HEK293 (cell line): ENCODE results near the gene STAG3.
"Not testable (repeated sequence)": the region's sequence is repeated elsewhere in the genome, so short reads cannot be mapped to it uniquely, and the experiment has no call there.

Experiments used
- CTCF ChIA-PET: fragments of 350-600 bp; formaldehyde crosslinking; extraction: SDS; loops from one replicate; lab custom pipeline; 2021; ENCODE audit warnings: antibody characterized with exemption; lab: Yijun Ruan, JAX
- POLR2A ChIA-PET: fragments of 300-600 bp; formaldehyde crosslinking; extraction: SDS; loops from one replicate; lab custom pipeline; 2020; ENCODE audit warnings: antibody characterized with exemption, inconsistent platforms; lab: Yijun Ruan, JAX
- H3K27ac ChIP-seq: fragments of 200-500 bp; sonication (Bioruptor generic); 2 replicates; pipeline ENCODE4 v1.5.1; 2014; ENCODE audit warnings: low read depth, low read length, control low read depth, inconsistent platforms; ENCODE audit errors: extremely low read depth
- H3K36me3 ChIP-seq, 2 experiments: fragments of 200-500 bp in 1 of 2; sonication (Bioruptor generic) in 1 of 2; 1 replicate in 1 of 2; 2 replicates in 1 of 2; pipeline ENCODE4 v1.5.1; 2014 to 2017; ENCODE audit warnings: inconsistent platforms in 2 of 2, low read length in 2 of 2; ENCODE audit not compliant: control insufficient read depth in 2 of 2, insufficient read depth in 1 of 2
- H3K4me1 ChIP-seq: fragments of 200-500 bp; sonication (Bioruptor generic); 2 replicates; pipeline ENCODE4 v1.5.1; 2014; ENCODE audit warnings: mild to moderate bottlenecking, low read length, inconsistent platforms; ENCODE audit not compliant: control insufficient read depth, insufficient read depth
- H3K4me3 ChIP-seq: 2 replicates; pipeline ENCODE4 v1.5.1; 2011; ENCODE audit warnings: low read depth, mild to moderate bottlenecking, control low read depth, low read length, moderate library complexity
- H3K9me3 ChIP-seq: fragments of 200-500 bp; sonication (Bioruptor generic); 2 replicates; pipeline ENCODE4 v1.5.1; 2014; ENCODE audit warnings: low read depth, low read length, inconsistent platforms; ENCODE audit not compliant: control insufficient read depth, insufficient read depth
- BCL11A ChIP-seq: fragments of 450-650 bp; formaldehyde crosslinking; IDR thresholded peaks from 2 replicates; pipeline ENCODE4 v1.5.1; 2016; ENCODE audit warnings: low read depth, missing biosample characterization, missing genetic modification characterization
- MEIS1 ChIP-seq: sonication (generic); formaldehyde crosslinking; IDR thresholded peaks from 2 replicates; pipeline ENCODE4 v1.8.1; 2022; ENCODE audit warnings: missing genetic modification reagents, mild to moderate bottlenecking, borderline replicate concordance
- OSR2 ChIP-seq: fragments of 450-650 bp; formaldehyde crosslinking; IDR thresholded peaks from 2 replicates; pipeline ENCODE4 v1.5.1; 2016; ENCODE audit warnings: missing biosample characterization, missing genetic modification characterization
- PRDM1 ChIP-seq: fragments of 450-650 bp; formaldehyde crosslinking; IDR thresholded peaks from 2 replicates; pipeline ENCODE4; 2016; ENCODE audit warnings: missing biosample characterization, missing genetic modification characterization
- ZFHX2 ChIP-seq: fragments of 450-650 bp; formaldehyde crosslinking; conservative IDR thresholded peaks from 2 replicates; pipeline ENCODE4 v1.5.1; 2016; ENCODE audit warnings: missing biosample characterization, missing genetic modification characterization
- ZFP69B ChIP-seq: fragments of 450-650 bp; formaldehyde crosslinking; IDR thresholded peaks from 2 replicates; pipeline ENCODE4 v1.5.1; 2016; ENCODE audit warnings: missing biosample characterization, missing genetic modification characterization
- ZNF10 ChIP-seq: fragments of 450-650 bp; formaldehyde crosslinking; IDR thresholded peaks from 2 replicates; pipeline ENCODE4 v1.5.1; 2017; ENCODE audit warnings: missing biosample characterization, missing genetic modification characterization
- ZNF121 ChIP-seq: fragments of 450-650 bp; formaldehyde crosslinking; IDR thresholded peaks from 2 replicates; pipeline ENCODE4 v1.5.1; 2016; ENCODE audit warnings: missing biosample characterization, missing genetic modification characterization
- ZNF138 ChIP-seq: fragments of 450-650 bp; formaldehyde crosslinking; IDR thresholded peaks from 2 replicates; pipeline ENCODE4 v1.5.1; 2016; ENCODE audit warnings: missing biosample characterization, missing genetic modification characterization, borderline replicate concordance
- ZNF174 ChIP-seq: fragments of 450-650 bp; formaldehyde crosslinking; IDR thresholded peaks from 2 replicates; pipeline ENCODE4 v1.5.0; 2017; ENCODE audit warnings: missing biosample characterization, mild to moderate bottlenecking, missing genetic modification characterization
- ZNF2 ChIP-seq: fragments of 450-650 bp; formaldehyde crosslinking; IDR thresholded peaks from 2 replicates; pipeline ENCODE4 v1.5.1; 2016; ENCODE audit warnings: missing biosample characterization, missing genetic modification characterization
- ZNF221 ChIP-seq: fragments of 450-650 bp; formaldehyde crosslinking; IDR thresholded peaks from 2 replicates; pipeline ENCODE4 v1.5.1; 2017; ENCODE audit warnings: missing biosample characterization, missing genetic modification characterization, borderline replicate concordance
- ZNF239 ChIP-seq: fragments of 450-650 bp; formaldehyde crosslinking; IDR thresholded peaks from 2 replicates; pipeline ENCODE4 v1.5.1; 2016; ENCODE audit warnings: missing biosample characterization, missing genetic modification characterization
- ZNF596 ChIP-seq: fragments of 450-650 bp; IDR thresholded peaks from 2 replicates; pipeline ENCODE4 v1.5.0; 2018; ENCODE audit warnings: missing biosample characterization, mild to moderate bottlenecking, missing genetic modification characterization, moderate library complexity
- ZNF629 ChIP-seq: fragments of 450-650 bp; formaldehyde crosslinking; IDR thresholded peaks from 2 replicates; pipeline ENCODE4 v1.5.1; 2017; ENCODE audit warnings: missing biosample characterization, missing genetic modification characterization
- ZNF707 ChIP-seq: fragments of 450-650 bp; formaldehyde crosslinking; IDR thresholded peaks from 2 replicates; pipeline ENCODE4 v1.5.1; 2016; ENCODE audit warnings: missing biosample characterization, missing genetic modification characterization
- TF ChIP-seq, protein P1 (sequence below): fragments of 450-650 bp; formaldehyde crosslinking; IDR thresholded peaks from 2 replicates; pipeline ENCODE4 v1.5.1; 2016; ENCODE audit warnings: missing biosample characterization, missing genetic modification characterization
- TF ChIP-seq, protein P2 (sequence below): fragments of 450-650 bp; formaldehyde crosslinking; IDR thresholded peaks from 2 replicates; pipeline ENCODE4 v1.5.1; 2016; ENCODE audit warnings: missing biosample characterization, missing genetic modification characterization
- TF ChIP-seq, protein P3 (sequence below): fragments of 450-650 bp; formaldehyde crosslinking; IDR thresholded peaks from 2 replicates; pipeline ENCODE4 v1.5.0; 2017; ENCODE audit warnings: missing biosample characterization, missing genetic modification characterization, borderline replicate concordance

Gene STAG3

DNA sequence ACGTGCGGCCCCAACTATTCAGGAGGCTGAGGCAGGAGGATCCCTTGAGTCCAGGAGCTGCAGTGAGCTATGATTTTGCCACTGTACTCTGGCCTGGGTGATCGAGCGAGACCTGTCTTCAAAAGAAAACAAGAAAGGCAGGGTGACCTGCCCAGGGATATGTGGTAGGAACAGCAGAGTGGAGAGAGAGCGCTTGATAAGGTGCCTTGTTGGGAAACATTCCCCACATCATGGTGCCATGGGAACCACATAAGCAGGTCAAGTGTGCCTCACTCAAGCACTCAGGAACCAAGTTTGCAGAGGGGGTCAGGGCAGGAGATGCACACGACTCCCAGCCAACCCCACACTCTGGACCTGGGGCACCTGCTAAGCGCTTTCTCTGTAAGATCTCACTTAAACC, 79.3 kb downstream of the STAG3 start:
- Histone ChIP-seq H3K36me3 (no peaks in the 10 kb centered on the region), H3K27ac (no peak overlapping the region), H3K4me3 (no peak overlapping the region), H3K9me3 (no peaks in the 10 kb centered on the region), H3K4me1 (no peaks in the 10 kb centered on the region)
- TF ChIP-seq ZNF707 (tag by site-specific recombination) (no peak), ZNF629 (no peak), ZNF2 (no peak), ZNF174 (no peak), MEIS1 (CRISPR knock-in tag) (no peak), ZNF239 (tag by site-specific recombination) (no peak), PRDM1 (tag by site-specific recombination) (no peak), ZNF221 (tag by site-specific recombination) (no peak), ZNF138 (tag by site-specific recombination) (no peak), ZFHX2 (tag by site-specific recombination) (no peak), ZFP69B (tag by site-specific recombination) (no peak), ZNF596 (tag by site-specific recombination) (no peak), OSR2 (tag by site-specific recombination) (no peak), ZNF10 (no peak), BCL11A (no peak)
- TF ChIP-seq, protein P1, sequence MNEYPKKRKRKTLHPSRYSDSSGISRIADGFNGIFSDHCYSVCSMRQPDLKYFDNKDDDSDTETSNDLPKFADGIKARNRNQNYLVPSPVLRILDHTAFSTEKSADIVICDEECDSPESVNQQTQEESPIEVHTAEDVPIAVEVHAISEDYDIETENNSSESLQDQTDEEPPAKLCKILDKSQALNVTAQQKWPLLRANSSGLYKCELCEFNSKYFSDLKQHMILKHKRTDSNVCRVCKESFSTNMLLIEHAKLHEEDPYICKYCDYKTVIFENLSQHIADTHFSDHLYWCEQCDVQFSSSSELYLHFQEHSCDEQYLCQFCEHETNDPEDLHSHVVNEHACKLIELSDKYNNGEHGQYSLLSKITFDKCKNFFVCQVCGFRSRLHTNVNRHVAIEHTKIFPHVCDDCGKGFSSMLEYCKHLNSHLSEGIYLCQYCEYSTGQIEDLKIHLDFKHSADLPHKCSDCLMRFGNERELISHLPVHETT: no peak
- TF ChIP-seq, protein P2, sequence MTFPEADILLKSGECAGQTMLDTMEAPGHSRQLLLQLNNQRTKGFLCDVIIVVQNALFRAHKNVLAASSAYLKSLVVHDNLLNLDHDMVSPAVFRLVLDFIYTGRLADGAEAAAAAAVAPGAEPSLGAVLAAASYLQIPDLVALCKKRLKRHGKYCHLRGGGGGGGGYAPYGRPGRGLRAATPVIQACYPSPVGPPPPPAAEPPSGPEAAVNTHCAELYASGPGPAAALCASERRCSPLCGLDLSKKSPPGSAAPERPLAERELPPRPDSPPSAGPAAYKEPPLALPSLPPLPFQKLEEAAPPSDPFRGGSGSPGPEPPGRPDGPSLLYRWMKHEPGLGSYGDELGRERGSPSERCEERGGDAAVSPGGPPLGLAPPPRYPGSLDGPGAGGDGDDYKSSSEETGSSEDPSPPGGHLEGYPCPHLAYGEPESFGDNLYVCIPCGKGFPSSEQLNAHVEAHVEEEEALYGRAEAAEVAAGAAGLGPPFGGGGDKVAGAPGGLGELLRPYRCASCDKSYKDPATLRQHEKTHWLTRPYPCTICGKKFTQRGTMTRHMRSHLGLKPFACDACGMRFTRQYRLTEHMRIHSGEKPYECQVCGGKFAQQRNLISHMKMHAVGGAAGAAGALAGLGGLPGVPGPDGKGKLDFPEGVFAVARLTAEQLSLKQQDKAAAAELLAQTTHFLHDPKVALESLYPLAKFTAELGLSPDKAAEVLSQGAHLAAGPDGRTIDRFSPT (tag by site-specific recombination): no peak
- TF ChIP-seq, protein P3, sequence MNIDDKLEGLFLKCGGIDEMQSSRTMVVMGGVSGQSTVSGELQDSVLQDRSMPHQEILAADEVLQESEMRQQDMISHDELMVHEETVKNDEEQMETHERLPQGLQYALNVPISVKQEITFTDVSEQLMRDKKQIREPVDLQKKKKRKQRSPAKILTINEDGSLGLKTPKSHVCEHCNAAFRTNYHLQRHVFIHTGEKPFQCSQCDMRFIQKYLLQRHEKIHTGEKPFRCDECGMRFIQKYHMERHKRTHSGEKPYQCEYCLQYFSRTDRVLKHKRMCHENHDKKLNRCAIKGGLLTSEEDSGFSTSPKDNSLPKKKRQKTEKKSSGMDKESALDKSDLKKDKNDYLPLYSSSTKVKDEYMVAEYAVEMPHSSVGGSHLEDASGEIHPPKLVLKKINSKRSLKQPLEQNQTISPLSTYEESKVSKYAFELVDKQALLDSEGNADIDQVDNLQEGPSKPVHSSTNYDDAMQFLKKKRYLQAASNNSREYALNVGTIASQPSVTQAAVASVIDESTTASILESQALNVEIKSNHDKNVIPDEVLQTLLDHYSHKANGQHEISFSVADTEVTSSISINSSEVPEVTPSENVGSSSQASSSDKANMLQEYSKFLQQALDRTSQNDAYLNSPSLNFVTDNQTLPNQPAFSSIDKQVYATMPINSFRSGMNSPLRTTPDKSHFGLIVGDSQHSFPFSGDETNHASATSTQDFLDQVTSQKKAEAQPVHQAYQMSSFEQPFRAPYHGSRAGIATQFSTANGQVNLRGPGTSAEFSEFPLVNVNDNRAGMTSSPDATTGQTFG: no peak
- ChIA-PET POLR2A (no interaction called here), CTCF (no interaction called here)

DNA sequence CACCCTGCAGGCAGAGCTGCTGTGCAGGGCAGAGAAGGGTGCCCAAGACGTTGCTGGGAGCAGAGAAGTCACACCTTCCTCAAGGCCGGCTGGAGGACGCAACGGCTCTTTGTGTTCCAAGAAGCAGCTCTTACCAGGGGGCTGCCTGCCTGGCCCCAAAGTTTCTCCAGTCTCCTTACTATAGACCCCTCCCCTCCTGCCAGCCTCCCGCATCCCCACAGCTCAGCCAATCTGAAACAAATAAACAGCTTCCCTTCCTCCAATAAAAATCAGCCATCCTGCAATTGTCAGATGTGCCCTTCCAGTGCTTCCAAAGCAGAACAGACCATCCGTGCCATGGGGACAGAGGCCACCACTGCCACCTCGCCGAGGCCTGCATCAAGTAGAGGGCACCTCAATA, 82.3 kb downstream of the STAG3 start:
- CTCF ChIA-PET: not testable (repeated sequence)

GRCh38 chr7:100262896-100263295, 85.2 kb downstream of the STAG3 start:
- H3K27ac ChIP-seq, H3K36me3 ChIP-seq, H3K4me1 ChIP-seq, POLR2A ChIA-PET, CTCF ChIA-PET, H3K9me3 ChIP-seq, H3K4me3 ChIP-seq: not testable (repeated sequence)
- peak; percentile 92 for TF ChIP-seq ZNF121 (tag by site-specific recombination)

More for the DNA sequence above, 82.3 kb downstream of the STAG3 start:
- H3K27ac ChIP-seq, H3K36me3 ChIP-seq, H3K4me3 ChIP-seq, POLR2A ChIA-PET, H3K9me3 ChIP-seq, H3K4me1 ChIP-seq: not testable (repeated sequence)
